IPS-20b (cell line): ENCODE results near the gene CERS6.

Experiments used
- H3K27ac ChIP-seq: one replicate; pipeline ENCODE4 v1.5.1; 2013; ENCODE audit warnings: low read length
- H3K27me3 ChIP-seq: 2 replicates; pipeline ENCODE4 v1.6.1; 2013; ENCODE audit warnings: mild to moderate bottlenecking, low read length, inconsistent platforms; ENCODE audit not compliant: insufficient read depth
- H3K36me3 ChIP-seq: 2 replicates; pipeline ENCODE4 v1.6.1; 2013; ENCODE audit warnings: low read depth, mild to moderate bottlenecking, inconsistent platforms, low read length, moderate library complexity; ENCODE audit not compliant: insufficient read depth
- H3K4me1 ChIP-seq: 2 replicates; pipeline ENCODE4 v1.6.1; 2013; ENCODE audit warnings: mild to moderate bottlenecking, control low read depth, inconsistent platforms, low read length, moderate library complexity; ENCODE audit not compliant: insufficient read depth
- H3K4me3 ChIP-seq: 2 replicates; pipeline ENCODE4 v1.5.1; 2013; ENCODE audit warnings: mild to moderate bottlenecking, low read length, inconsistent platforms
- H3K9ac ChIP-seq: 2 replicates; pipeline ENCODE4 v1.6.1; 2013; ENCODE audit warnings: low read depth, mild to moderate bottlenecking, inconsistent platforms, low read length, moderate library complexity
- H3K9me3 ChIP-seq: 2 replicates; pipeline ENCODE4 v1.6.1; 2013; ENCODE audit warnings: mild to moderate bottlenecking, low read depth, low read length, inconsistent platforms; ENCODE audit not compliant: insufficient read depth

Gene CERS6

DNA sequence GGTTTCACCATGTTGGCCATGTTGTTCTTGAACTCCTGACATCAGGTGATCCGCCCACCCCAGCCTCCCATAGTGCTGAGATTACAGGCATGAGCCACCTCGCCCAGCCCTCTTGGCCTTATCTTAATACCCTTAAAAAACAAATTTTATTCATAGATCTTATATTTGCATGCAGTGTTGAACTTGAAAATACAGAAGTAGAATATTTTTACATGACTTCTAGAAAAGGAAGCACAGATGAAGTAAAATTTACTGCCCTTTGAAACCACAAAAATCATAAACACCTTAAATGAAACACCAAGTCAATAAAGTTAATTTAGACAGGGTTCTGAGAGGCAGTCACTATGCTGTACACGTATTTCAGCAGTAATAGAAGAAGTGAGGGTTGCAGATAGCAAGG lies 145.7 kb downstream of the CERS6 start:
- H3K27ac ChIP-seq = no peak overlapping the region
- H3K27me3 ChIP-seq = no peaks in the 10 kb centered on the region
- peaks cover 20% of the 10 kb centered on the region for H3K9me3 ChIP-seq
- peaks cover 12% of the 10 kb centered on the region; the same call in 1 of the 2 replicates for H3K4me1 ChIP-seq
- no peak overlapping the region for H3K4me3 ChIP-seq
- H3K9ac ChIP-seq = no peak overlapping the region
- H3K36me3 ChIP-seq = no peaks in the 10 kb centered on the region

DNA sequence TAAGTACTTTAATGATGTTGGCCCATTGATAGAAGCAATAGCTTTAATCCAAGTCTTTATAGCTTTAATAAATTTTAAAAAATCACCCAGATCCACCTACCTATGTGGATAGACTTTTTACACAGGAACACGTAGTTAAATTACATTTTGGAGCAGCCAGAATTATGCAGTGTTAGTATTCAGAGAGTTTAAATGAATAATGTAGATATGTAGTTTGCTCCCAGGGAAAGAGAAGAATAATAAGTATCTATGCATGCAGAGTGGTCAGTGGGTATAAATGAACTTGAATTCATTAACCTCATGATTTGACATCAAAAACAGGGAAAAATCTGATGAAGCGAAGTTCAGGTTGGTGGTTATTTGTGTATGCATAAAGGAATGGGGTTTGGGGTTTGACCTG lies 146.3 kb downstream of the CERS6 start:
- Histone ChIP-seq H3K27me3 (no peaks in the 10 kb centered on the region), H3K27ac (no peak overlapping the region), H3K4me1 (peaks cover 12% of the 10 kb centered on the region; the same call in 1 of the 2 replicates), H3K36me3 (no peaks in the 10 kb centered on the region), H3K9me3 (peaks cover 20% of the 10 kb centered on the region), H3K9ac (no peak overlapping the region), H3K4me3 (no peak overlapping the region)

DNA sequence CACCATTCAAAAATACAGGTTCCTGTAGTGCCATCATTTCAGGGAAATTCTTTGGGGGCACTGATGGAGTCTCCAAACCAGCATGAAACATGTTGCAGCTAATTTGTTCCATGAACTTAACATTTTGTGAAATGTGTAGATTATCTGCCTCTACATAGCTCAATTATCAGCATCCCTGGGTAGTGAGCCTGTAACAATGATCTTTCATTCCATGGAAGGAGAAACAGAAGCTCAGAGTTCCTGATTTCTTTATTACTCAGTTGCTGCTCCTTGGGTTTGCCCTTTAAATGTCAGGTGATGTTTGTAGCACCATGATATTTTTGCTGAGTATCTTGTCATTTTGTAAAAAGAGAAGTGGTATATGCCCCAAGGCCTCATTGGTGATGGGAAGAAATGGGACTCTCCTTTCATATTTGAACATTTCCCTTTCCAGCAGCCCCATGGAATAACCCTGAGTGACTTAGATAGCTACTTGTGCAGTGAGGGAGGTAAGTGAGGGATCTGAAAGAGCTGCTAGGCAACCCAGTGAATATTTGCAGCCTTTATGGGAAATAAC lies 146.9 kb downstream of the CERS6 start:
- H3K9ac ChIP-seq = no peak overlapping the region
- no peaks in the 10 kb centered on the region for H3K36me3 ChIP-seq
- peaks cover 12% of the 10 kb centered on the region; the same call in 1 of the 2 replicates for H3K4me1 ChIP-seq
- peaks cover 20% of the 10 kb centered on the region for H3K9me3 ChIP-seq
- H3K27me3 ChIP-seq = no peaks in the 10 kb centered on the region
- no peak overlapping the region for H3K27ac ChIP-seq
- H3K4me3 ChIP-seq = no peak overlapping the region

DNA sequence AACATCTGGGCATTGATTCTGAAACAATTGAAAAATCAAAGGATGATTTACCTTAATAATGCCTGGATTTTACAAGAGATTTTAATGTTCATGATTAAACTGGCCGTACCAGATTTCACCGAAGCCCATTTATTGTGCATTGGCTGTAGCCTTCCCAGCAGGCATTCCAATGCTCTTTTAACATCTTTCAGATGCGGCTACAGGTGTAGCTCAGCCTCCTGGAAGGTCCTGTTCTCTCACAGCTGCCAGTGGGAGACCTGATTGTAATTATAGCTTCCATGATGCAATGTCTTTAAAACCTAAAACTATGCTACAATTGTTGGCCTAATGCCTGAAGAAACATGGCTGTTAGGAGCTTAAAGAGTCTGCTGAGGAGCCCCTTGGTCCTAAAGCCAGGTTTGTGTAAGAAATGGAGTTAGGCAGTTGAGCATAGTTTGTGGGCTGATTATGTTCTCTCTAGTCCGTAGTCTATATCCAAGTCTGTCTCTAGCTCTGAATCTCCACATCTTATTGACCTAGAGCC lies 147.4 kb downstream of the CERS6 start:
- no peak overlapping the region for H3K4me3 ChIP-seq
- H3K9me3 ChIP-seq = peaks cover 20% of the 10 kb centered on the region
- peaks cover 12% of the 10 kb centered on the region; the same call in 1 of the 2 replicates for H3K4me1 ChIP-seq
- no peak overlapping the region for H3K9ac ChIP-seq
- no peak overlapping the region for H3K27ac ChIP-seq
- no peaks in the 10 kb centered on the region for H3K36me3 ChIP-seq
- H3K27me3 ChIP-seq = no peaks in the 10 kb centered on the region

DNA sequence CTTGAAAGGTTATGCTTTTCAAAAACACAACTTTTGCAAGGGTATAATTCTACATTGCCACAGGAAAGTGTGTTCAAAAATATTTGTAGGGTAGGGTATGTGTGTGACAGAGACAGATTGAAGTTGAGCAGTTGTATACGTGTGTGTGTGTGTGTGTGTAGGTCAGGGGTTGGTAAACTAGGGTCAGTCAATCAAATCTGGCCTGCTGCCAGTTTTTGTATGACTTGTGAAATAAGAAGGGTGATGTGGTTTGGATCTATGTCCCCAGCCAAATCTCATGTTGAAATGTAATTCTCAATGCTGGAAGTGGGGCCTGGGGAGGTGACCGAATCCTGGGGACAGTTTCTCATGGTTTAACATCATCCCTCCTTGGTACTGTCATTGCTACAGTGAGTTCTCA lies 148.2 kb downstream of the CERS6 start:
- H3K9me3 ChIP-seq = peaks cover 20% of the 10 kb centered on the region
- no peak overlapping the region for H3K4me3 ChIP-seq
- H3K9ac ChIP-seq = no peak overlapping the region
- H3K27me3 ChIP-seq = no peaks in the 10 kb centered on the region
- H3K4me1 ChIP-seq = peaks cover 12% of the 10 kb centered on the region; the same call in 1 of the 2 replicates
- H3K36me3 ChIP-seq = no peaks in the 10 kb centered on the region
- H3K27ac ChIP-seq = no peak overlapping the region

DNA sequence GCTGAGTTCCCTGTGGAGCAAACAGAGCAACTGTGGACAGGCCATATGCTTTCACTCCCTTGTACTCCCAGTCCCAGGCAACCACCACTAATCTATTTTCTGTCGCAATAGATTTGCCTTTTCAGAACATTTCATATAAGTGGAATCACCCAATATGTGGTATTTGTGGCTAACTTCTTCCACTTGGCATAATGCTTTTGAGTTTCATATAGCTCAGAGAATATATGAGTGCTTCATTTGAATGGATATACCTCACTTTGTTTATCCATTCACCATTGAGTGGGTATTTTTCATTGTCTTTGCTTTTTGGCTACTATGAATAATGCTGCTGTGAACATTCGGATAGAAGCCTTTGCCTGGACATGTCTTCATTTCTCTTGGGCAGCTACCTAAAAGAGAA lies 151.9 kb downstream of the CERS6 start:
- Histone ChIP-seq H3K27ac (no peak overlapping the region), H3K9me3 (peaks cover 20% of the 10 kb centered on the region), H3K36me3 (no peaks in the 10 kb centered on the region), H3K27me3 (no peaks in the 10 kb centered on the region), H3K4me1 (peaks cover 7% of the 10 kb centered on the region; the same call in 1 of the 2 replicates), H3K4me3 (no peak overlapping the region), H3K9ac (no peak overlapping the region)

DNA sequence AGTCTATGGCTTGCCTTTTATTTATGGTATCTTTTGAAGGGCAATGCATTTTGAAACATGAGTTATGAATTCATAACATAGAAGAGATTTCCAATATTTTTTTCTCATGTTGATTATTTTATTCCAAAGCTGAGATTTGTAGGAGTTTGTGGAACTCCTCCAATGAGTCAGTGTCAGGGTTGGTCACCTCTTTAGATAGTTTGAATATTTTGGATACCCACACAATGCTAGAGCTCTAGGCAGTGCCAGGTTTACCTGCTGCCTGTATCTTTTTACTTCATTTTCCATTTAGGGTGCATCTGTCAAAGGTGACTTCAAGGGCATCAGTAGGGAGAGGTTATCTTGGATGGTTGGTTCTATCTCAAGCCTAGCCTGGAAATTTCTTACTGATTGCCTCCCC lies 152.7 kb downstream of the CERS6 start:
- Histone ChIP-seq H3K4me1 (peaks cover under 1% of the 10 kb centered on the region; the same call in 1 of the 2 replicates), H3K36me3 (no peaks in the 10 kb centered on the region), H3K9me3 (peaks cover 20% of the 10 kb centered on the region), H3K9ac (no peak overlapping the region), H3K27me3 (no peaks in the 10 kb centered on the region), H3K4me3 (no peak overlapping the region), H3K27ac (no peak overlapping the region)

DNA sequence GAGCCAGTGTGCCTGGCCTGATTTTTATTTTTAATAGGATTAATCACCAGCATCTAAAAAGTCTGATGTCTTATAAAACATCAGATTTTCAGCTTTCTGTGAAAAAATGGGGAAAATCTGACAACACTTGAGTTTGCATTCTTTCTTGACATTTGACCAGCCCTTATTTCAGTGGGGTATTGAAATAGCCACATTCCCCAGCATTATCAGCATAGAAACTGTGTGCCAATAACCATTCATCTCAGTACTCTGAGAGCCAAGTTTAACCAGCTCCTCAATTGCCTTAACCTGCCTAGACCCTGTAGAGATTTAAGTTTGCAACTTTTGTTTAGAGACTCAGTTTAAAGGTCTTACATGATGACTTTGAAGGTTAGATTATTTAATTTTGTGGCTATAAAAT lies 155.0 kb downstream of the CERS6 start:
- Histone ChIP-seq H3K9me3 (peaks cover 5% of the 10 kb centered on the region), H3K36me3 (no peaks in the 10 kb centered on the region)

DNA sequence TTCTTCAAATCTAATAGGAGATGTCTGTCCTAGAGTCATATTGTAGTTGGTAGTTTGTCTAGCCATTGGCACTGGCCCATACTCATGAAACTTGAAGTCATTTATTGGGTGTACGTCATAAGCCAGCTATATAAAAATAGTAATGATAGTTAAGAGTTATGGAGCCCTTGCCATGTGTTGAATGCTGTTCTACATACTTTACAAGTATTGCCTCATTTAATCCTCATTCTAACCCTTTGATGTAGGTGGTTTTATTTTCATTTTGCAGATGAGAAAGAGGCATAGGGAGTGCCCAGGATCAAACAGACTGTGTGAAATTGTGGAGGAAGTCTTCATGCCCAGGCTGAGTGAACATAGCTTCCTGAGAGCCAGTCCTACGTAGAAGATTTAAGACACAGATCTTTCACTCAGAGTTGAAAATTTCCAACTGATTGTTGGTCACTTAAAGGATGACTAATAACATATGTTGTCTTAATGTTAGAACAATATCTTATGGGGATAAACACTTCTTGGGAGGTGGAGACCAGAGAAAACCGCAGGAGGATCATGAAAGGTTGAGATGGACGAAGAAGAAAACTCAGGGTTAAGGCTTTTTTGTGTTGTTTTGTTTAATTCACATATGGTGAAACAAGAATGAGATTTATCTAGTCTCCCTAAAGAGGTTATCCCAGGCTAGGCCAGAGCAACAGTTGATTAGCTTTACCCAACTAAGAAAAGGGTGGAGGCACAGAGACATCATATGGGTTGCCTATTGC lies 156.0 kb downstream of the CERS6 start:
- Histone ChIP-seq H3K4me3 (no peak overlapping the region), H3K27ac (no peak overlapping the region), H3K36me3 (no peaks in the 10 kb centered on the region), H3K9ac (no peak overlapping the region), H3K9me3 (peaks cover 3% of the 10 kb centered on the region; the same call in 1 of the 2 replicates), H3K27me3 (no peaks in the 10 kb centered on the region), H3K4me1 (no peaks in the 10 kb centered on the region)

More for the DNA sequence above, 155.0 kb downstream of the CERS6 start:
- no peaks in the 10 kb centered on the region for H3K27me3 ChIP-seq
- H3K4me3 ChIP-seq = no peak overlapping the region
- H3K27ac ChIP-seq = no peak overlapping the region
- no peaks in the 10 kb centered on the region for H3K4me1 ChIP-seq
- no peak overlapping the region for H3K9ac ChIP-seq

DNA sequence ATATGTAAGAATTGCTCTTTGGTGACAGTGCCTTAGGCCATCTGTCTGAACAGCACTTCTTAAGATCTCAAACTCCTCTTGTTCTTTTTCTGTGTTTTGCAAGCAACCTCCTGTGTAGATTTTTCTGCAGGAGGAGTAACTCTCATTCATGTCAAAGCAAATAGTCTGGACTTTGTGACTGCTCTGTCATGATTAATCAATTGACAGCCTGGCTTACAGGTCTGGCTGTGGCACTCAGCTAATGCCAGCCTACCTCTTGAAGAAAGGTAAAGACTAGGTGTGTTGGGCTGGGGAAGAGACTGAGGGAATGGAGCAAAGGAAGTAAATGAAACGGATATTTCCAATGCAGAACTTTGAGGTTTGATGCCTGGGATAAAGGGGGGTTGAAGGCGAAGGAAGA lies 156.6 kb downstream of the CERS6 start:
- no peak overlapping the region for H3K9ac ChIP-seq
- no peak overlapping the region for H3K4me3 ChIP-seq
- H3K27ac ChIP-seq = no peak overlapping the region
- no peaks in the 10 kb centered on the region for H3K4me1 ChIP-seq
- H3K27me3 ChIP-seq = no peaks in the 10 kb centered on the region
- H3K36me3 ChIP-seq = no peaks in the 10 kb centered on the region
- peaks cover 3% of the 10 kb centered on the region; the same call in 1 of the 2 replicates for H3K9me3 ChIP-seq

DNA sequence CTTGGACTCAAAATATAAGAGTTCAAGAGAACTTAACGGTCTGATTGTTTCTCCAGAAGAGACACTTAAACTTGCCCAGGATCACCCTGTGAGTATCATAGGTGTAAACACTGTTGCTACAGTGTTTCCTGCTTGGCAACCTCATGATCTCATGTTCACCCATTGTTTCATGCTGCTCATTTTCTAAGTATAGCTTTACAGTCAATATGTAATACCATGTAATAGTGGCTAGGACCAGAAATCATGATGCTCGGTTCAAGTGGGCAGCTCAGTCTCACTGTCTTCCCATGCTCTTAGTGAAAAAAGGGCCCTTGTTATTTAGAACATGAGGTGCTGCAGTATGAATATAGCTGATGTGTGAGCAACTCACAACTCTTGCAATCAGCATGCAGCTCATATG lies 157.5 kb downstream of the CERS6 start:
- no peak overlapping the region for H3K9ac ChIP-seq
- H3K9me3 ChIP-seq = peaks cover 3% of the 10 kb centered on the region; the same call in 1 of the 2 replicates
- no peak overlapping the region for H3K27ac ChIP-seq
- H3K4me1 ChIP-seq = no peaks in the 10 kb centered on the region
- H3K27me3 ChIP-seq = no peaks in the 10 kb centered on the region
- no peak overlapping the region for H3K4me3 ChIP-seq
- H3K36me3 ChIP-seq = no peaks in the 10 kb centered on the region
